Frontal cortex (tissue), 4 donors: Measurements from ENCODE around the gene PLCXD3. TPM values are rescaled to one million over a fixed set of nuclear protein-coding genes. Genes with fewer than 3 reads are reported as not detected.

Source experiments
- DNase-seq, 2 donors: peaks; one replicate each; pipeline ENCODE4 v3.0.0; 2012; ENCODE audit warnings: low spot score in 2 of 2
- FAIRE-seq: peaks from 2 replicates; lab custom pipeline; 2012; peaks lifted over from hg19 to GRCh38; lab: Jason Lieb, UNC
- total RNA-seq: library from RNA; depleted of rRNA; stranded (reverse); fragments of >200 nt; gene quantifications from one replicate; pipeline ENCODE4 v1.2.3, GENCODE V29; 2014
- donor health status: control.
- donor health status: control.
- donor health status: control.

Gene PLCXD3
- total RNA-seq, result 9.8 TPM

- FAIRE-seq, result no peak
- peak in 1 of 2 donors; percentile 33 for DNase-seq
These were observed at the start of gene PLCXD3 for GRCh38 chr5:41510176-41510831. Gene PLCXD3 (minus strand): TSS chr5:41510601. CDS start chr5:41510526, 75 bp downstream.

- FAIRE-seq, result no peak
- DNase-seq, result peak in 1 of 2 donors; percentile 4
These were observed 48.8 kb upstream of the PLCXD3 start for GRCh38 chr5:41559184-41559583.

GRCh38 chr5:41558295-41558694, 47.9 kb upstream of the PLCXD3 start:
- DNase-seq, result no peak
- FAIRE-seq, result no peak

- FAIRE-seq, result no peak
These were observed 37.6 kb upstream of the PLCXD3 start for GRCh38 chr5:41547991-41548390.

GRCh38 chr5:41542183-41542582, 31.8 kb upstream of the PLCXD3 start:
- FAIRE-seq (no peak), DNase-seq (no peak)

More at GRCh38 chr5:41547991-41548390, 37.6 kb upstream of the PLCXD3 start:
- DNase-seq, result no peak

GRCh38 chr5:41539454-41539853, 29.1 kb upstream of the PLCXD3 start:
- DNase-seq, result no peak

GRCh38 chr5:41537581-41537980, 27.2 kb upstream of the PLCXD3 start:
- FAIRE-seq (no peak), DNase-seq (no peak)

More at GRCh38 chr5:41539454-41539853, 29.1 kb upstream of the PLCXD3 start:
- FAIRE-seq, result no peak

GRCh38 chr5:41532485-41532884, 22.1 kb upstream of the PLCXD3 start:
- FAIRE-seq, result no peak
- no peak for DNase-seq

- DNase-seq (no peak), FAIRE-seq (no peak)
These were observed 16.9 kb upstream of the PLCXD3 start for GRCh38 chr5:41527201-41527779.

- DNase-seq, result no peak
- no peak for FAIRE-seq
These were observed 16.3 kb upstream of the PLCXD3 start for GRCh38 chr5:41526699-41527098.

- FAIRE-seq (no peak), DNase-seq (no peak)
These were observed 13.8 kb upstream of the PLCXD3 start for GRCh38 chr5:41524174-41524573.

GRCh38 chr5:41522193-41522786, 11.9 kb upstream of the PLCXD3 start:
- FAIRE-seq (no peak), DNase-seq (no peak)

GRCh38 chr5:41519801-41520200, 9.4 kb upstream of the PLCXD3 start:
- FAIRE-seq, result no peak

GRCh38 chr5:41517909-41518308, 7.5 kb upstream of the PLCXD3 start:
- DNase-seq, result no peak
- FAIRE-seq, result no peak

More at GRCh38 chr5:41519801-41520200, 9.4 kb upstream of the PLCXD3 start:
- no peak for DNase-seq

GRCh38 chr5:41511241-41511640, 840 bp upstream of the PLCXD3 start:
- DNase-seq, result no peak

GRCh38 chr5:41509399-41510175, 814 bp downstream of the PLCXD3 start:
- FAIRE-seq (no peak), DNase-seq (peak in 1 of 2 donors; percentile 7)

More at GRCh38 chr5:41511241-41511640, 840 bp upstream of the PLCXD3 start:
- no peak for FAIRE-seq

- DNase-seq (no peak), FAIRE-seq (no peak)
These were observed 1.6 kb downstream of the PLCXD3 start for GRCh38 chr5:41508696-41509398.

- DNase-seq (no peak), FAIRE-seq (no peak)
These were observed 2.2 kb downstream of the PLCXD3 start for GRCh38 chr5:41508186-41508585.

GRCh38 chr5:41507501-41507900, 2.9 kb downstream of the PLCXD3 start:
- DNase-seq (no peak), FAIRE-seq (no peak)

- DNase-seq (no peak), FAIRE-seq (no peak)
These were observed 6.5 kb downstream of the PLCXD3 start for GRCh38 chr5:41503860-41504259.
